ENCODE results near the gene PAK1.

DNA sequence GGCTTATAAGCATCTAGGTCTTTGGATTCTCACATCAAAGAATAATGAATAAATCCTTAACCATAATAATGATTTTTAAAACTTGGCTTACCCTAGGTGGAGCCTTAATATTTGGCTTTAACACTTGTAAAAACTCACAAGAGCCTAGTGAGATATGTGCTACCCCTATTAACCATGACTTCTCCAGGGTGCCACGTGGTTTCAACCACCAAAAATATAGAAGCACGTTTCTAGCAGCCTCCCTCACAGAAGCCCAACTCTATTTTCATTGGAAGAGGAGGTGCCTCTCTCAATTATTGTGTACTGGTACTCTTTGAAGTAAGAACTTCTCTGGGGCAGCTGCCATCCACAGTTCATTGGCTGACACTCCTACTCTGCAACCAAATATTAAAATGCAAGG is 125.9 kb downstream of the PAK1 start:
- TF ChIP-seq CTCF (IDR thresholded peaks at IDR 0.05; ENCODE audit: insufficient read depth, low read depth, low read length) (no peak), EZH2 (IDR thresholded peaks at IDR 0.05; ENCODE audit: insufficient read depth, low read length) (no peak)
